GM12872 (cell line): ENCODE data around the gene CD247.

Source experiments
- CTCF ChIP-seq: IDR thresholded peaks from 3 replicates; pipeline ENCODE4 v1.5.1; 2011; ENCODE audit warnings: low read depth, mild to moderate bottlenecking, low read length, moderate library complexity; ENCODE audit not compliant: insufficient read depth

The CD247 gene

GRCh38 chr1:167438171-167439138 is 79.9 kb downstream of the CD247 start:
- no peak for TF ChIP-seq CTCF

GRCh38 chr1:167435484-167435883 is 82.8 kb downstream of the CD247 start:
- no peak for TF ChIP-seq CTCF

- TF ChIP-seq CTCF = no peak
These were observed 84.0 kb downstream of the CD247 start for GRCh38 chr1:167434306-167434705.

GRCh38 chr1:167433884-167434283 is 84.4 kb downstream of the CD247 start:
- no peak for TF ChIP-seq CTCF

- no peak for TF ChIP-seq CTCF
These were observed 85.5 kb downstream of the CD247 start for GRCh38 chr1:167432780-167433179.

GRCh38 chr1:167431909-167432650 is 86.2 kb downstream of the CD247 start:
- TF ChIP-seq CTCF = no peak

- no peak for TF ChIP-seq CTCF
These were observed 86.9 kb downstream of the CD247 start for GRCh38 chr1:167431261-167431908.
